WI38 (cell line): ENCODE data around the gene PPM1F.

Experiments used
- H3K4me3 ChIP-seq: 2 replicates; pipeline ENCODE4 v1.5.1; 2011; ENCODE audit warnings: low read depth, mild to moderate bottlenecking, control low read depth, low read length
- TF ChIP-seq, protein P1 (sequence below): IDR thresholded peaks from 2 replicates; pipeline ENCODE4 v1.5.1; 2012; ENCODE audit warnings: low read depth, mild to moderate bottlenecking, control low read depth, low read length

The PPM1F gene

GRCh38 chr22:21992593-21993237, 40.1 kb upstream of the PPM1F start:
- no peak overlapping the region for H3K4me3 ChIP-seq
- TF ChIP-seq, protein P1, sequence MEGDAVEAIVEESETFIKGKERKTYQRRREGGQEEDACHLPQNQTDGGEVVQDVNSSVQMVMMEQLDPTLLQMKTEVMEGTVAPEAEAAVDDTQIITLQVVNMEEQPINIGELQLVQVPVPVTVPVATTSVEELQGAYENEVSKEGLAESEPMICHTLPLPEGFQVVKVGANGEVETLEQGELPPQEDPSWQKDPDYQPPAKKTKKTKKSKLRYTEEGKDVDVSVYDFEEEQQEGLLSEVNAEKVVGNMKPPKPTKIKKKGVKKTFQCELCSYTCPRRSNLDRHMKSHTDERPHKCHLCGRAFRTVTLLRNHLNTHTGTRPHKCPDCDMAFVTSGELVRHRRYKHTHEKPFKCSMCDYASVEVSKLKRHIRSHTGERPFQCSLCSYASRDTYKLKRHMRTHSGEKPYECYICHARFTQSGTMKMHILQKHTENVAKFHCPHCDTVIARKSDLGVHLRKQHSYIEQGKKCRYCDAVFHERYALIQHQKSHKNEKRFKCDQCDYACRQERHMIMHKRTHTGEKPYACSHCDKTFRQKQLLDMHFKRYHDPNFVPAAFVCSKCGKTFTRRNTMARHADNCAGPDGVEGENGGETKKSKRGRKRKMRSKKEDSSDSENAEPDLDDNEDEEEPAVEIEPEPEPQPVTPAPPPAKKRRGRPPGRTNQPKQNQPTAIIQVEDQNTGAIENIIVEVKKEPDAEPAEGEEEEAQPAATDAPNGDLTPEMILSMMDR = no peak

DNA sequence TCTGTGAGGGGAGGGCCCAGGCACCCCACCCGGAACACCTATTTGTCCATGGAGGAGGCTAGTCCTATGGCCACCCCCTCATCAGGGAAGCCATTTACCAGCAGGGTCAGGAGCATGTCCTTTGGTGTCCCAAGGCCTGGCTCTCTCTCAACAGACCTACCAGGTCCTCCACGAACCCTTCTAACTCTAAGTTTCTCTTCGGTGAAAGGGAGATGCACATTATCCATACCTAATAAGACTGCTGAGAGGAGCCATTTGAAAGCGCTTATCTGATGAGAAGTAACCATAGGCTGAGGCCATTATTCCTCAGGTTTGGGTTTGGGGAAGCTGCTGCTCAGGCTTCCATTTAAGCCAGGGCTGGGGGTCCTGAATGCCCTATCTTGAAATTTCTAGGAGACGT, 39.1 kb upstream of the PPM1F start:
- no peak overlapping the region for H3K4me3 ChIP-seq
- TF ChIP-seq, protein P1 = no peak

DNA sequence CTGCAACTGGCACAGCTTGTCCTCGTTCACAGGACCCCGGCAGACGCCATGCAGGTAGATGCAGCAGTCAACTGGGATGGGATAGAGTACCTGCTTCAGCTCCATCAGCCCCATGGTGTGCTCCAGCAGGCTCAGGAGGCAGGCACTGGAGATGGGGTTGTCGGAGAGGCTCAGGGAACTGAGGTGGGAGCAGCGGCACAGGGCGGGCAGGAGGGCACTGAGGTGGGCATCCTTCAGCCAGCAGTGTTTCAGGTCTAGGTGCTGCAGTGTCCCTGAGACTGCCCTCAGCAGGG, 38.6 kb upstream of the PPM1F start:
- TF ChIP-seq, protein P1 = no peak
- no peak overlapping the region for H3K4me3 ChIP-seq

DNA sequence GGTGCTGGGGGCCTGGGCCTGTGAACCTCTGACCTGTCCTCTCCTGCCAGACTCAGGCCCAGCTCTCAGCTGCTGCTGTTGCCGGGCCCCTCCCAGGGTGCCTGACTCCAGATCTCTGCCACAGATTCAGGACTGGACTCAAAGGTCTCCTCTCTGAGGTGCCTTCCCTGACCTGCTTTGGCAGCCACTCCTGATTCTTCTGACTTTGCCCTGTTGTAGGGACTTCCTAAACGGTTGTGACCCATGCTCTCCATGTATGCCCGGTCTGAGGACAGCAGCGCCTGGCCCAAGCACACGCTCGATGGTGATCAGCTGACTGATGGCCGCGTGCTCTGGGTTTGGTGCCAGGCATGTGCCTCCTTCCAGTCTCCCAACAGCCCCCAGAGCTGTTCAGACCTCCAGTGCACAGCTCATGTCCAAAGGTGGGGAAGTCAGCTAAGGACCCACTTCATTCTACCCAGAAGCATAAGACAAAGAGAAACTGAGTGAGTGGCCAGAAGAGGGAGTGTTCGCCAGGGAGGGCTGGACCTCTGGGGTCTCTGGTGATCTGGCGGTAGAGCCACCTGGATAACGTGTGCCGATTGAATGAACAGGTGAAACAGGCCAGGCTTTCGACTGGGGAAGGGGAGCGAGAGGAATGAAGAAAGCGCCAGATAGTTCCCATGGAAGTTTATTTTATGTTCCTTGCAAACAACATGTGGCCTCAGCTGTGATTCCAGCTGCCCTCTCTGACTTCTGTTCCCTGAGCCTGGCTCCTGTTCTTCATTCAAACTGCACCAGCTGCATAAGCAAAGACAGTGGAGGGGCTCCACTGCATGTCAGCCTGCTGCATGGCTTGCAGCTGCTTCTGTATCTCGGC, 38.0 kb upstream of the PPM1F start:
- TF ChIP-seq, protein P1 = no peak
- H3K4me3 ChIP-seq = no peak overlapping the region

DNA sequence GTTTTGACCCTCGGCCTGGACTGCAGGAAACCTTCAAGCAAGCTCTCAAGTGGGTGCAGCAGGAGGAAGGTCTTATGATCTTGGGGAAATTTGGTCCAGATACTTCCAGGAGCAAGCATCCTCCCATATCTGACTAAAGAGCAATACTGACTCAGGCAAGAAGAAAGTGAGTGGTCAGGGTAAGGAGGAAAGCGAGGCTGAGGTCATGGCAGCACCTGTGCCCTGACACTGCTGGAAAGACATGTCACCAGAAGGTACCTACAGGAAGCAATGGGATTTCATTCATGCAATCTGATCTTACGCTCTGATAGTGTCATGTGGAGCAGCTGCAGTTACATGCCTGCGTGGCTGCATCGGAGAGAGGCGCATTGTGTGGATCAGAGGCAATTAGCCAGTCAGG, 36.4 kb upstream of the PPM1F start:
- no peak overlapping the region for H3K4me3 ChIP-seq
- TF ChIP-seq, protein P1 = no peak

DNA sequence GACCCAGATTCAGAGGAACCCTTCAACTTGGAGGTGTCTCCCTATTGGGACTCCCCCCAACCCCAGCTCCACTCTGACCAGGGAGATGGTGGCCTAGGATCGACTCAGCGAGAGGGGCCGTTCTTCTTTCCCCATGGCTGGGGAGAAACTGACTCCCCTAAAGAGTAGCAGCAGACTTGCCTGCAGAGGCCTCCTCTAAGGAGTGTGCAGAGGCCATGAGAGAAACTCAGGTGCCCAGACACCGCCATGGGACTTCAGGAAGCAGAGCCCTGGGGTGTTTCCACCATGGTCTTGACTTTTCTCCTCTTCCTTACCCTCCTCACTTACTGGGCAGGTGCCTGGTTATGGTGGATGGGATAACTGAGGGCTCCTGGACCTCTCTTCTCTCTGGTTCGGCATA, 32.6 kb upstream of the PPM1F start:
- TF ChIP-seq, protein P1 = no peak
- H3K4me3 ChIP-seq = no peak overlapping the region

- no peak overlapping the region for H3K4me3 ChIP-seq
- TF ChIP-seq, protein P1 = no peak; the same call in 1 of the 2 replicates
Observed at GRCh38 chr22:21984793-21985192, 32.1 kb upstream of the PPM1F start.
